Thyroid gland (tissue), 4 donors: Measurements from ENCODE around the gene ZNF701.

Source experiments
- POLR2A ChIP-seq, 2 donors: fragments of 450-650 bp; IDR thresholded peaks; one replicate each; pipeline ENCODE4 v1.6.1; 2017; ENCODE audit warnings: antibody characterized with exemption in 2 of 2, mild to moderate bottlenecking in 2 of 2, moderate library complexity in 1 of 2
- TF ChIP-seq, protein P1 (sequence below), 6 experiments: fragments of 200-600 bp in 3 of 6; fragments of 450-650 bp in 3 of 6; sonication (generic) in 3 of 6; IDR thresholded peaks; one replicate each; pipeline ENCODE4 v1.5.1; 2016 to 2019; ENCODE audit warnings: antibody characterized with exemption in 6 of 6, mild to moderate bottlenecking in 2 of 6, inconsistent platforms in 1 of 6, moderate library complexity in 1 of 6

DNA sequence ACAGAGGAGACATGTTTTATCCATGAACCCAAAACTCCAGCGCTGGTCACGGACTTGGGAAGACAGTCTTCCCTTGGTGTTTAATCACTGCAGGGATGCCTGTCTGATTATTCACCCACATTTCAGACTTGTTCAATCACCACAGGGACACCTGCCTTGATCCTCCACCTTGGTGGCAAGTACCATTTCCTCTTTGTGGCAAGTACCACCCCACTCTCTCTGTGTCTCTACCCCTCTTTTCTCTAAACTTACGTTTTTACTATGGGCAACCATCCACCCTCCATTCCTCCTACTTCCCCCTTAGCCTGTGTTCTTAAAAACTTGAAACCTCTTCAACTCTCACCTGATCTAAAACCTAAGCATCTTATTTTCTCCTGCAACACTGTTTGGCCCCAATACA is 51.3 kb downstream of the ZNF701 start:
- TF ChIP-seq, protein P1, sequence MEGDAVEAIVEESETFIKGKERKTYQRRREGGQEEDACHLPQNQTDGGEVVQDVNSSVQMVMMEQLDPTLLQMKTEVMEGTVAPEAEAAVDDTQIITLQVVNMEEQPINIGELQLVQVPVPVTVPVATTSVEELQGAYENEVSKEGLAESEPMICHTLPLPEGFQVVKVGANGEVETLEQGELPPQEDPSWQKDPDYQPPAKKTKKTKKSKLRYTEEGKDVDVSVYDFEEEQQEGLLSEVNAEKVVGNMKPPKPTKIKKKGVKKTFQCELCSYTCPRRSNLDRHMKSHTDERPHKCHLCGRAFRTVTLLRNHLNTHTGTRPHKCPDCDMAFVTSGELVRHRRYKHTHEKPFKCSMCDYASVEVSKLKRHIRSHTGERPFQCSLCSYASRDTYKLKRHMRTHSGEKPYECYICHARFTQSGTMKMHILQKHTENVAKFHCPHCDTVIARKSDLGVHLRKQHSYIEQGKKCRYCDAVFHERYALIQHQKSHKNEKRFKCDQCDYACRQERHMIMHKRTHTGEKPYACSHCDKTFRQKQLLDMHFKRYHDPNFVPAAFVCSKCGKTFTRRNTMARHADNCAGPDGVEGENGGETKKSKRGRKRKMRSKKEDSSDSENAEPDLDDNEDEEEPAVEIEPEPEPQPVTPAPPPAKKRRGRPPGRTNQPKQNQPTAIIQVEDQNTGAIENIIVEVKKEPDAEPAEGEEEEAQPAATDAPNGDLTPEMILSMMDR (IDR thresholded peaks at IDR 0.05): no peak
- TF ChIP-seq POLR2A (IDR thresholded peaks at IDR 0.05): no peak
